Measurements from ENCODE around the gene DNASE1. TPM values are rescaled to one million over a fixed set of nuclear protein-coding genes. Genes with fewer than 3 reads are reported as not detected.
A peak's percentile ranks its signal among the peaks of the same experiment; 100 is the strongest.

The DNASE1 gene
- polyA plus RNA-seq, 1 of the 3 experiments (the other 2 are of a cell fraction): 19.8 TPM

DNA sequence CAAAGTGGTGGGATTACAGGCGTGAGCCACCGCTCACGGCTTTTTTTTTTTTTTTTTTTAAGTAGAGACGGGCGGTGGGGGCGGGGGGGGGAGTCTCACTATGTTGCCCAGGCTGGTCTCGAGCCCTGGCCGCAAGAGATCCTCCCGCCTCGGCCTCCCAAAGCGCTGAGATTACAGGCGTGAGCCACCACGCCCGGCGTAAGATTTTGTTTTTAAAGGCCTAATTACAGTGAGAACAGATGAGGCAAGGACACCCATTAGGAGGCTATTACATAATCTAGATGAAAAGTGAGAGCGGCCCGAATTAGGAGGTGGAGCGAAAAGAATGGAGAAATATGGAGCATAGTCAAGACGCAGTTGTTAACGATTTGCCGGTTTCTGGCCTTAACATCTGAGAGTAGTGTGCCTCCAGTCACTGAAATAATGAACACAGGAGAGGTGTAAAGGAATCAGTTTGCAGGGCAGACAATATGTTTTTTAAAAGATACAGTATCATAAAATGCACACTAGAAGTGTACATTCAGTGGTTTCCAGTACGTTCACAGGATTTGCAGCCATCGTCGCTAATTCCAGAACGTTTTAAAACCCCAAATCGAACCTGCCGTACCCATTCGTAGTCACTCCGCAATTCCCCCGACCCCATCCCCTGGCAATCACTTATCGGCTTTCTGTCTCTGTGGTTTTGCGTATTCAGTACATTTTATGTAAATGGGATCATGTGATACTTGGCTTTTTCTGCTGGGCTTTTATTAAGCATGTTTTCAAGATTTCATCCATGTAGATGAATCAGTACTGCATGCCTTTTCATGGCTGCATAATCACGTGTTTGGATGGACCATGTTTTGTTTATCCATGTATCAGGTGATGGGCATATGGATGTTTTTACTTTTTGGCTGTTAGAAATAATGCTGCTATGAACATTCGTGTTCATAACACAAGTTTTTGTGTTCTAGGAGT, 41.7 kb upstream of the DNASE1 start:
- WGBS (ENCODE audit: low lambda C conversion rate): 73% methylated on average over 34 of the region's 34 CpGs
- H3K27me3 ChIP-seq (ENCODE audit: insufficient read depth): no peaks in the 10 kb centered on the region
- H3K4me1 ChIP-seq (ENCODE audit: control insufficient read depth in 1 of 2, insufficient read depth in 2 of 2, low read depth in 1 of 2, low read length in 1 of 2): peaks cover 10 to 12% of the 10 kb centered on the region in 2 experiments
- ChIA-PET CTCF (interaction anchor here (0.9 kb wide), 1 partner anchor 77 kb away, joined by 3 read pairs; no protein-coding TSS in a partner anchor), POLR2A (no interaction called here)
- H2AFZ ChIP-seq (ENCODE audit: low read depth): no peak overlapping the region
- DNase-seq: no peak
- H3K79me2 ChIP-seq (ENCODE audit: insufficient read depth): peaks cover 64% of the 10 kb centered on the region
- peaks cover 2% of the 10 kb centered on the region for H3F3A ChIP-seq (replicated peaks; ENCODE audit: insufficient read depth)
- no peaks in the 10 kb centered on the region for H3K9me2 ChIP-seq
- H3K36me3 ChIP-seq (replicated peaks in 1 of 2; ENCODE audit: control insufficient read depth in 1 of 2, insufficient read depth in 2 of 2, low read length in 1 of 2): peaks cover 5 to 9% of the 10 kb centered on the region in 2 experiments
- peak overlapping the region; percentile 86 for H3K9ac ChIP-seq
- TF ChIP-seq TEAD4 (IDR thresholded peaks at IDR 0.05; ENCODE audit: borderline replicate concordance, insufficient read depth) (no peak), NRF1 (IDR thresholded peaks at IDR 0.05; ENCODE audit: low read depth, low read length) (no peak), RCOR1 (IDR thresholded peaks at IDR 0.05; ENCODE audit: low read length) (no peak), FOXJ3 (CRISPR knock-in tag; IDR thresholded peaks at IDR 0.05) (no peak)
- H4K20me1 ChIP-seq (ENCODE audit: insufficient read depth): no peaks in the 10 kb centered on the region
- H3K4me3 ChIP-seq (ENCODE audit: low read depth in 2 of 2, low read length in 1 of 2): peak overlapping the region; percentile 71 to 98
- H3K27ac ChIP-seq (ENCODE audit: low read depth in 2 of 2, low read length in 1 of 2): no peak overlapping the region
- peak overlapping the region; percentile 97 for H3K4me2 ChIP-seq
- H3K9me3 ChIP-seq: no peaks in the 10 kb centered on the region

DNA sequence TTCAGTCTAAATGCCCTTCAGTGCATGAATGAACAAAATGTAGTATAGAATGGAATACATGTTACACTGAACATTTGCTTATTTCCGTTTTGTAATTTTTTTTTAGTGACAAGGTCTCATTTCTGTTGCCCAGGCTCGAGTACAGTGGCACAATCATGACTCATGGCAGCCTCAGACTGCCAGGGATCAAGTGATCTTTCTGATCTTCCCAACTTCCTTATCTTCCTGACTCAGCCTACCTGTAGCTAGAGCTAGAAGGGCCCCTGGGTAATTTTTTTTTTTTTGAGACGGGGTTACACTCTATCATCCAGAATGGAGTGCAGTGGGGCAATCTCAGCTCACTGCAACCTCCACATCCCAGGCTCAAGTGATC, 35.7 kb upstream of the DNASE1 start:
- CTCF ChIA-PET: interaction anchor here (0.6 kb wide), 1 partner anchor 1445 kb away, joined by 3 read pairs; no protein-coding TSS in a partner anchor

More for the DNA sequence above, 35.7 kb upstream of the DNASE1 start:
- Histone ChIP-seq H2AFZ (ENCODE audit: low read depth) (no peak overlapping the region), H3K27me3 (ENCODE audit: insufficient read depth) (no peaks in the 10 kb centered on the region), H3K9ac (no peak overlapping the region), H4K20me1 (ENCODE audit: insufficient read depth) (0 out of 2 replicates have a peak, but pooled peaks cover 5% of the 10 kb centered on the region), H3K4me2 (no peak overlapping the region), H3F3A (replicated peaks; ENCODE audit: insufficient read depth) (peaks cover 9% of the 10 kb centered on the region), H3K4me1 (ENCODE audit: control insufficient read depth in 1 of 2, insufficient read depth in 2 of 2, low read depth in 1 of 2, low read length in 1 of 2) (no peaks in the 10 kb centered on the region), H3K9me3 (no peaks in the 10 kb centered on the region), H3K79me2 (ENCODE audit: insufficient read depth) (peaks cover 73% of the 10 kb centered on the region), H3K4me3 (ENCODE audit: low read depth in 2 of 2, low read length in 1 of 2) (no peak overlapping the region), H3K27ac (ENCODE audit: low read depth in 2 of 2, low read length in 1 of 2) (no peak overlapping the region), H3K36me3 (replicated peaks in 1 of 2; ENCODE audit: control insufficient read depth in 1 of 2, insufficient read depth in 2 of 2, low read length in 1 of 2) (peaks cover 0 to 9% of the 10 kb centered on the region in 2 experiments), H3K9me2 (no peaks in the 10 kb centered on the region)
- WGBS (ENCODE audit: low lambda C conversion rate): 42% methylated on average over 3 of the region's 3 CpGs
- DNase-seq: no peak
- POLR2A ChIA-PET: interaction anchor here (0.6 kb wide), 1 partner anchor 442 kb away, joined by 4 read pairs; no protein-coding TSS in a partner anchor
- TF ChIP-seq, protein P1, sequence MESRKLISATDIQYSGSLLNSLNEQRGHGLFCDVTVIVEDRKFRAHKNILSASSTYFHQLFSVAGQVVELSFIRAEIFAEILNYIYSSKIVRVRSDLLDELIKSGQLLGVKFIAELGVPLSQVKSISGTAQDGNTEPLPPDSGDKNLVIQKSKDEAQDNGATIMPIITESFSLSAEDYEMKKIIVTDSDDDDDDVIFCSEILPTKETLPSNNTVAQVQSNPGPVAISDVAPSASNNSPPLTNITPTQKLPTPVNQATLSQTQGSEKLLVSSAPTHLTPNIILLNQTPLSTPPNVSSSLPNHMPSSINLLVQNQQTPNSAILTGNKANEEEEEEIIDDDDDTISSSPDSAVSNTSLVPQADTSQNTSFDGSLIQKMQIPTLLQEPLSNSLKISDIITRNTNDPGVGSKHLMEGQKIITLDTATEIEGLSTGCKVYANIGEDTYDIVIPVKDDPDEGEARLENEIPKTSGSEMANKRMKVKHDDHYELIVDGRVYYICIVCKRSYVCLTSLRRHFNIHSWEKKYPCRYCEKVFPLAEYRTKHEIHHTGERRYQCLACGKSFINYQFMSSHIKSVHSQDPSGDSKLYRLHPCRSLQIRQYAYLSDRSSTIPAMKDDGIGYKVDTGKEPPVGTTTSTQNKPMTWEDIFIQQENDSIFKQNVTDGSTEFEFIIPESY (IDR thresholded peaks at IDR 0.05; ENCODE audit: borderline replicate concordance, low read depth): no peak
- TF ChIP-seq, protein P2, sequence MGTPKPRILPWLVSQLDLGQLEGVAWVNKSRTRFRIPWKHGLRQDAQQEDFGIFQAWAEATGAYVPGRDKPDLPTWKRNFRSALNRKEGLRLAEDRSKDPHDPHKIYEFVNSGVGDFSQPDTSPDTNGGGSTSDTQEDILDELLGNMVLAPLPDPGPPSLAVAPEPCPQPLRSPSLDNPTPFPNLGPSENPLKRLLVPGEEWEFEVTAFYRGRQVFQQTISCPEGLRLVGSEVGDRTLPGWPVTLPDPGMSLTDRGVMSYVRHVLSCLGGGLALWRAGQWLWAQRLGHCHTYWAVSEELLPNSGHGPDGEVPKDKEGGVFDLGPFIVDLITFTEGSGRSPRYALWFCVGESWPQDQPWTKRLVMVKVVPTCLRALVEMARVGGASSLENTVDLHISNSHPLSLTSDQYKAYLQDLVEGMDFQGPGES (IDR thresholded peaks at IDR 0.05; ENCODE audit: low read depth, low read length): no peak
- TF ChIP-seq MXI1 (IDR thresholded peaks at IDR 0.05; ENCODE audit: low read depth, low read length) (no peak), JUND (IDR thresholded peaks at IDR 0.05) (no peak), CHD2 (IDR thresholded peaks at IDR 0.05; ENCODE audit: low read length, partially characterized antibody) (no peak), POLR2AphosphoS5 (IDR thresholded peaks at IDR 0.05; ENCODE audit: low read depth, low read length) (no peak), NRF1 (IDR thresholded peaks at IDR 0.05; ENCODE audit: low read depth, low read length) (no peak), RCOR1 (IDR thresholded peaks at IDR 0.05; ENCODE audit: low read length) (no peak), MEF2A (IDR thresholded peaks at IDR 0.05; ENCODE audit: borderline replicate concordance, low read depth) (no peak), SIN3A (IDR thresholded peaks at IDR 0.05; ENCODE audit: borderline replicate concordance, low read depth, low read length) (no peak), FOXJ3 (CRISPR knock-in tag; IDR thresholded peaks at IDR 0.05) (no peak), EP300 (IDR thresholded peaks at IDR 0.05; ENCODE audit: borderline replicate concordance in 1 of 2, low read depth in 1 of 2, low read length in 1 of 2) (no peak), SMC3 (IDR thresholded peaks at IDR 0.05; ENCODE audit: low read depth, low read length) (no peak)

All from SK-N-SH (cell line).